GM23338 (cell line): ENCODE results near the gene TRAPPC10. TPM values are rescaled to one million over a fixed set of nuclear protein-coding genes. Genes with fewer than 3 reads are reported as not detected.

Experiments
- ATAC-seq: fragments of 200-7000 bp; cut with Tn5 transposase; 3 replicates; pipeline ENCODE4 v1.9.1; 2020
- DNase-seq: peaks from one replicate; pipeline ENCODE4 v3.0.0-alpha.2; 2015; ENCODE audit warnings: low spot score
- H2AFZ ChIP-seq: fragments of 200-600 bp; sonication (generic); 2 replicates; pipeline ENCODE4 v1.8.0; 2016; ENCODE audit warnings: antibody characterized with exemption, mild to moderate bottlenecking, moderate library complexity
- H3F3A ChIP-seq: fragments of 200-600 bp; sonication (generic); replicated peaks from 2 replicates; pipeline ENCODE4 v1.8.0; 2017; ENCODE audit warnings: antibody characterized with exemption, mixed run types, low read depth
- H3K27ac ChIP-seq: fragments of 200-600 bp; sonication (generic); 2 replicates; pipeline ENCODE4 v1.6.1; 2016; ENCODE audit warnings: low read depth
- H3K27me3 ChIP-seq: fragments of 200-600 bp; sonication (generic); 2 replicates; pipeline ENCODE4 v1.8.0; 2016; ENCODE audit warnings: mild to moderate bottlenecking, mixed run types, moderate library complexity; ENCODE audit not compliant: insufficient read depth
- H3K36me3 ChIP-seq: fragments of 200-600 bp; sonication (generic); 2 replicates; pipeline ENCODE4 v1.8.0; 2016; ENCODE audit warnings: mild to moderate bottlenecking; ENCODE audit not compliant: insufficient read depth
- H3K4me1 ChIP-seq: fragments of 200-600 bp; sonication (generic); 2 replicates; pipeline ENCODE4 v1.8.0; 2016; ENCODE audit warnings: mild to moderate bottlenecking, moderate library complexity; ENCODE audit not compliant: insufficient read depth
- H3K4me2 ChIP-seq: fragments of 200-600 bp; sonication (generic); 2 replicates; pipeline ENCODE4 v1.7.1; 2017; ENCODE audit warnings: mixed run types
- H3K4me3 ChIP-seq: fragments of 200-600 bp; sonication (generic); 2 replicates; pipeline ENCODE4 v1.6.1; 2016; ENCODE audit warnings: mixed run types
- H3K79me2 ChIP-seq: fragments of 200-600 bp; sonication (generic); replicated peaks from 2 replicates; pipeline ENCODE4 v1.8.0; 2017; ENCODE audit warnings: mild to moderate bottlenecking; ENCODE audit not compliant: insufficient read depth
- H3K9me2 ChIP-seq: fragments of 200-600 bp; sonication (generic); 2 replicates; pipeline ENCODE4 v1.8.0; 2017; ENCODE audit not compliant: insufficient read depth
- H4K20me1 ChIP-seq: fragments of 200-600 bp; sonication (generic); replicated peaks from 2 replicates; pipeline ENCODE4 v1.8.0; 2017; ENCODE audit warnings: mild to moderate bottlenecking; ENCODE audit not compliant: insufficient read depth
- H3K27ac Mint-ChIP-seq: 2 replicates; pipeline ENCODE4 v1.8.0; 2020; ENCODE audit warnings: inconsistent platforms, mild to moderate bottlenecking, moderate library complexity, mixed read lengths
- H3K27me3 Mint-ChIP-seq: 3 replicates; pipeline ENCODE4 v1.8.0; 2022; ENCODE audit warnings: low read depth, mild to moderate bottlenecking, moderate library complexity, mixed read lengths, inconsistent platforms; ENCODE audit not compliant: insufficient read depth, poor library complexity
- H3K36me3 Mint-ChIP-seq: 3 replicates; pipeline ENCODE4 v1.8.0; 2021; ENCODE audit warnings: low read depth, mild to moderate bottlenecking, inconsistent platforms, moderate library complexity, mixed read lengths
- H3K4me1 Mint-ChIP-seq: 3 replicates; pipeline ENCODE4 v1.8.0; 2020; ENCODE audit warnings: mild to moderate bottlenecking, inconsistent platforms, mixed read lengths
- H3K4me3 Mint-ChIP-seq: 3 replicates; pipeline ENCODE4 v1.8.0; 2021; ENCODE audit warnings: moderate library complexity, mild to moderate bottlenecking, inconsistent platforms, mixed read lengths
- H3K9me3 Mint-ChIP-seq: 3 replicates; pipeline ENCODE4 v1.8.0; 2020; ENCODE audit warnings: moderate library complexity, mild to moderate bottlenecking, inconsistent platforms, mixed read lengths
- CREB1 ChIP-seq: fragments of 250-450 bp; sonication (Bioruptor Pico); IDR thresholded peaks from 2 replicates; pipeline ENCODE4 v1.5.0; 2020; ENCODE audit warnings: low read depth, mild to moderate bottlenecking, moderate library complexity
- EZH2 ChIP-seq: fragments of 200-600 bp; sonication (generic); IDR thresholded peaks from one replicate; pipeline ENCODE4 v1.8.0; 2017; ENCODE audit warnings: antibody characterized with exemption, mild to moderate bottlenecking, low read depth; ENCODE audit not compliant: unreplicated experiment
- EZH2phosphoT487 ChIP-seq: fragments of 200-600 bp; sonication (generic); IDR thresholded peaks from one replicate; pipeline ENCODE4 v1.8.1; 2018; ENCODE audit warnings: antibody characterized with exemption; ENCODE audit not compliant: unreplicated experiment
- JUNB ChIP-seq: IDR thresholded peaks from one replicate; pipeline ENCODE4 v1.6.1; 2016; ENCODE audit warnings: antibody characterized with exemption; ENCODE audit not compliant: unreplicated experiment
- POLR2AphosphoS5 ChIP-seq: IDR thresholded peaks from 2 replicates; pipeline ENCODE4 v1.6.1; 2016; ENCODE audit warnings: antibody characterized with exemption, low read depth
- REST ChIP-seq: IDR thresholded peaks from one replicate; pipeline ENCODE4 v1.6.1; 2018; ENCODE audit warnings: antibody characterized with exemption; ENCODE audit not compliant: unreplicated experiment
- STAT1 ChIP-seq: IDR thresholded peaks from one replicate; pipeline ENCODE4 v1.6.1; 2016; ENCODE audit warnings: antibody characterized with exemption; ENCODE audit not compliant: unreplicated experiment
- ZNF114 ChIP-seq: fragments of 250-450 bp; sonication (Bioruptor Pico); IDR thresholded peaks from 2 replicates; pipeline ENCODE4 v1.5.0; 2020; ENCODE audit warnings: mild to moderate bottlenecking, moderate library complexity
- ZNF331 ChIP-seq: fragments of 250-450 bp; sonication (Bioruptor Pico); IDR thresholded peaks from 2 replicates; pipeline ENCODE4 v1.5.0; 2020; ENCODE audit warnings: low read depth, mild to moderate bottlenecking, moderate library complexity
- polyA plus RNA-seq: library from polyadenylated mRNA; unstranded; fragments of >200 nt; fragmentation: Nextera tagmentation; extraction: Ambion mirVana; gene quantifications from 2 replicates; pipeline ENCODE4 v1.2.1, GENCODE V29; 2016
- total RNA-seq: library from RNA; depleted of rRNA; stranded (reverse); fragments of >200 nt; shearing (Covaris generic); gene quantifications from 2 replicates; pipeline ENCODE4 v1.2.3, GENCODE V29; 2014
- TF ChIP-seq, protein P1 (sequence below), 2 experiments: fragments of 200-600 bp in 1 of 2; sonication (generic) in 1 of 2; conservative IDR thresholded peaks; 2 replicates each; pipeline versions ENCODE4 v1.5.1 to v1.6.1; 2016 to 2017; ENCODE audit warnings: antibody characterized with exemption in 2 of 2, low read depth in 2 of 2, mild to moderate bottlenecking in 2 of 2, moderate library complexity in 1 of 2
- TF ChIP-seq, protein P2 (sequence below): IDR thresholded peaks from 2 replicates; pipeline ENCODE4 v1.6.1; 2016; ENCODE audit warnings: antibody characterized with exemption

The TRAPPC10 gene
- total and polyA plus RNA-seq, 2 experiments from 2014 or later = 14.0 to 27.1 TPM

DNA sequence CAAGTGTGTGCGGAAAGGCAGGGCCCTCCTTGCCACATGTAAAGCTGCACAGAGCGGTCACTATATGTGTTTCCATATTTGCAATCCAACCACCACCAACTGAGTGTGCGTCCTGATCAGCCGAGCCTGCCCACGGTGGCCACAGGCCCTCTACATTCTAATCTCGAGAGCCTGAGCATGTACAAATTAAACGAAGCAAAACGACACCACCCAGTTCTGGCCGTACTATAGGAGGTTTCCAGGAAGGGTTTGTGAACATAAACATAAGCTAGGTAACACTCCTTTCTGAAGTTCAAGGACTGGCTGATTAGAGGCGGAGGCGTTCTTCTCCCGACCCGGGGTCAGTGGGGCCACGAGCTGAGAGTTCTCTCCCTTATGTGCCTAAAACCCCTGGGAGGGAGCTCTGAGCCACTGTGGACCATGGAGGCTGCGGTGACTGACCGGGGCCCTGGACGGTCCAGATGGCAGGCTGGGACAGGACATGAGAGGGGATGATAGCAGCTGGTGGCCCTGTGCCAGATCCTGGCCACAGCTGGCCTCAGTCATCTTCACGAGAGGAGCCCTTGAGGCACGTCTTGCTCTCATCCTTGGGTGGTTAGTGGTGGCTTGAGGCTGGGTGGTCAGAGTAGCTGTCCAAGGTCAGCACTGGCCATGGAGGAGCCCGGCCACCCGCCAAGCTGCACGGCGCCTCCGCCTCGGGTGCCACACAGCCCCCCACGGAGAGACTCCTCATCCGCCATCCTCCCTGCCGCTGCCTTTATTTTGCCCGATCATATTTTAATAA is 39.1 kb upstream of the TRAPPC10 start (continued):
- TF ChIP-seq, protein P1, sequence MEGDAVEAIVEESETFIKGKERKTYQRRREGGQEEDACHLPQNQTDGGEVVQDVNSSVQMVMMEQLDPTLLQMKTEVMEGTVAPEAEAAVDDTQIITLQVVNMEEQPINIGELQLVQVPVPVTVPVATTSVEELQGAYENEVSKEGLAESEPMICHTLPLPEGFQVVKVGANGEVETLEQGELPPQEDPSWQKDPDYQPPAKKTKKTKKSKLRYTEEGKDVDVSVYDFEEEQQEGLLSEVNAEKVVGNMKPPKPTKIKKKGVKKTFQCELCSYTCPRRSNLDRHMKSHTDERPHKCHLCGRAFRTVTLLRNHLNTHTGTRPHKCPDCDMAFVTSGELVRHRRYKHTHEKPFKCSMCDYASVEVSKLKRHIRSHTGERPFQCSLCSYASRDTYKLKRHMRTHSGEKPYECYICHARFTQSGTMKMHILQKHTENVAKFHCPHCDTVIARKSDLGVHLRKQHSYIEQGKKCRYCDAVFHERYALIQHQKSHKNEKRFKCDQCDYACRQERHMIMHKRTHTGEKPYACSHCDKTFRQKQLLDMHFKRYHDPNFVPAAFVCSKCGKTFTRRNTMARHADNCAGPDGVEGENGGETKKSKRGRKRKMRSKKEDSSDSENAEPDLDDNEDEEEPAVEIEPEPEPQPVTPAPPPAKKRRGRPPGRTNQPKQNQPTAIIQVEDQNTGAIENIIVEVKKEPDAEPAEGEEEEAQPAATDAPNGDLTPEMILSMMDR (conservative IDR thresholded peaks at IDR 0.05; ENCODE audit: low read depth in 2 of 2) = no peak
- no peak for TF ChIP-seq POLR2AphosphoS5

GRCh38 chr21:43973634-43973955 is 38.5 kb upstream of the TRAPPC10 start:
- H3K27me3 ChIP-seq = no peaks in the 10 kb centered on the region
- no peaks in the 10 kb centered on the region for H4K20me1 ChIP-seq
- H3K27me3 Mint-ChIP-seq = peaks cover 12% of the 10 kb centered on the region
- H3K27ac ChIP-seq = no peak overlapping the region
- no peak overlapping the region for H3K4me3 ChIP-seq
- H3K79me2 ChIP-seq = no peaks in the 10 kb centered on the region
- no peaks in the 10 kb centered on the region for H3K9me2 ChIP-seq
- H3K9me3 Mint-ChIP-seq = no peaks in the 10 kb centered on the region
- no peak overlapping the region for H3K4me3 Mint-ChIP-seq
- ATAC-seq = no peak
- H3K4me1 Mint-ChIP-seq = no peaks in the 10 kb centered on the region
- no peaks in the 10 kb centered on the region for H3K36me3 ChIP-seq
- DNase-seq = no peak
- H3K4me1 ChIP-seq = no peaks in the 10 kb centered on the region
- no peak overlapping the region for H3K4me2 ChIP-seq
- no peaks in the 10 kb centered on the region for H3K36me3 Mint-ChIP-seq
- no peak overlapping the region for H3K27ac Mint-ChIP-seq
- no peak overlapping the region for H2AFZ ChIP-seq
- peaks cover 6% of the 10 kb centered on the region; the same call in 1 of the 2 replicates for H3F3A ChIP-seq
- TF ChIP-seq ZNF114 (CRISPR knock-in tag) = no peak
- no peak for TF ChIP-seq CREB1
- TF ChIP-seq POLR2AphosphoS5 = no peak
- no peak for TF ChIP-seq STAT1
- TF ChIP-seq, protein P2, sequence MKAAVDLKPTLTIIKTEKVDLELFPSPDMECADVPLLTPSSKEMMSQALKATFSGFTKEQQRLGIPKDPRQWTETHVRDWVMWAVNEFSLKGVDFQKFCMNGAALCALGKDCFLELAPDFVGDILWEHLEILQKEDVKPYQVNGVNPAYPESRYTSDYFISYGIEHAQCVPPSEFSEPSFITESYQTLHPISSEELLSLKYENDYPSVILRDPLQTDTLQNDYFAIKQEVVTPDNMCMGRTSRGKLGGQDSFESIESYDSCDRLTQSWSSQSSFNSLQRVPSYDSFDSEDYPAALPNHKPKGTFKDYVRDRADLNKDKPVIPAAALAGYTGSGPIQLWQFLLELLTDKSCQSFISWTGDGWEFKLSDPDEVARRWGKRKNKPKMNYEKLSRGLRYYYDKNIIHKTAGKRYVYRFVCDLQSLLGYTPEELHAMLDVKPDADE = no peak
- TF ChIP-seq EZH2 = no peak
- no peak for TF ChIP-seq REST
- TF ChIP-seq EZH2phosphoT487 = no peak
- TF ChIP-seq JUNB = no peak
- no peak for TF ChIP-seq ZNF331 (CRISPR knock-in tag)
- TF ChIP-seq, protein P1 (conservative IDR thresholded peaks at IDR 0.05; ENCODE audit: low read depth in 2 of 2) = no peak
